HEK293T (cell line): ENCODE data around the gene ING4.

Experiments used
- SP1 ChIP-seq: fragments of 450-650 bp; IDR thresholded peaks from 2 replicates; pipeline ENCODE4 v1.6.1; 2017
- TARDBP ChIP-seq: fragments of 450-650 bp; IDR thresholded peaks from 2 replicates; pipeline ENCODE4 v1.6.1; 2016

DNA sequence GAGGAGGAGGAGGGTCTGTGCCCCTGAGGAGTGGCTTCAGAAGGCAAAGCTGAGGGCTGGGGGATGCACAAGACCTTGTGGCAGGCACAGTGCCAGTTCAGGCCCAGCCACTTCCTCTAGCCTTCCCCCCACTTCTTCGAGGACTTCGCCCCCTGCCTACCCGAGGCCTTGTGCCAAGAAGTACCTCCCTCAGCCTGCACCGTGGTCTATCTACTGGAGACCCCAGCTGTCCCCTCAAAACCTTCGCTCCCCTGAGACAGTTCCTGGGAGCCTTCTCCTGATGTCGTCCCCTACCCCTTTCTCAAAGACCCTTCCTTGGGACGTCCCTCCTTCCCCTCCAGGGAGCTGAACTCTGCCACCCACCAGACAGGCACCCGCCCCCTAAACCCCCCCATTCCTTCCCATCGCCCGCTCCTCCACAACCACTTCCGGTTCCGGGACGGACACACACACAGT, 25.7 kb upstream of the ING4 start:
- TF ChIP-seq TARDBP = no peak
- TF ChIP-seq SP1 = no peak
